ENCODE results near the gene FSTL4. TPM values are rescaled to one million over a fixed set of nuclear protein-coding genes. Genes with fewer than 3 reads are reported as not detected.

Gene FSTL4
- total and polyA plus RNA-seq, 2 of the 4 experiments (the other 2 are of a cell fraction): 0.18 TPM; not detected in 1

DNA sequence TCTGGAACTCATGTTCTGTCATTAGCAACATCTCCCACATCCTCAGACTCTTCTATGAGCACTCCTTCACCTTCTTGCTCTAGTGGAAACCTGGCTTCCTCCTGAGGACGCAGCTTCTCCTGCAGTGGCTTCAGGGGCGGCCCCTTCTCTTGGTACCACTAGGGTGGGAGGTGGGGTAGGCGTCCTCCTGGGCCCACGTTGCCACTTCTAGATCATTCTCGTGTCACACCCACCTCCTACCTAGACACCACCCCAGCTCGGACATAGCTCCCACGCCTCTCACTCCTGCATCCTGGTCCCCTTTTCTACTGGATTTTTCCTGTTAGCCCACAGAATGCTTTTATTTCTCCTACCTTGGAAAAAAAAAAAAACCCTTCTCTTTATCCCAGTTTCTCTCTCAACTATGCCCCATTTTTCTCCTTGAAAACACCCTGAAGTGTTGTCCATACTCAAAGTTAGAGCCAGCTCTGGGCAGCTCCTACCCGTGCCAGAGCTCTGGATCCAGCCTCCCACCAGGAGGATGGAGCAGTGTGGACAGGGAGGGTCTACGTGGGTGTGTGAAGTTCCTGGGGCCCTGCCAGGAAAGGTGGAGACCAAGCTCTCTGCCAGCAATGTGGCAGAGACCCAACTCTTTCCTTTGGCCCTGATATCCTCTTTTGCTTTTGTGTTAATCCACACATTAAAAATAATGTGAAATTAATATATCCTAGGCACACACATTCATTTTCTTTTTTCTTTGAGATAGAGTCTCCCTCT, 381.3 kb downstream of the FSTL4 start:
- Histone ChIP-seq H3K9ac (ENCODE audit: low read depth, low read length) (no peak overlapping the region), H3K4ac (ENCODE audit: low read depth, low read length) (no peak overlapping the region), H2AK5ac (ENCODE audit: low read depth, low read length) (no peak overlapping the region), H3K36me3 (ENCODE audit: control insufficient read depth, insufficient read depth, low read length) (no peaks in the 10 kb centered on the region), H3K4me1 (ENCODE audit: control insufficient read depth, insufficient read depth, low read length) (peaks cover 12% of the 10 kb centered on the region), H3K14ac (replicated peaks; ENCODE audit: low read depth, low read length) (no peak overlapping the region), H3K79me1 (ENCODE audit: low read depth in 1 of 2, low read length in 2 of 2) (no peaks in the 10 kb centered on the region), H3K4me3 (ENCODE audit: insufficient read depth, low read depth, low read length) (no peak overlapping the region), H3K9me3 (ENCODE audit: control insufficient read depth, insufficient read depth, low read length) (no peaks in the 10 kb centered on the region), H3K4me2 (ENCODE audit: low read depth, low read length) (no peak overlapping the region), H3K9me1 (ENCODE audit: insufficient read depth, low read length) (peaks cover 4% of the 10 kb centered on the region; the same call in 1 of the 2 replicates), H3K18ac (ENCODE audit: low read depth, low read length) (no peak overlapping the region), H4K91ac (ENCODE audit: insufficient read depth, low read depth, low read length) (no peak overlapping the region), H4K8ac (ENCODE audit: low read depth in 2 of 2, low read length in 2 of 2) (no peak overlapping the region), H3K27me3 (ENCODE audit: control insufficient read depth, insufficient read depth, low read length) (no peaks in the 10 kb centered on the region), H4K5ac (ENCODE audit: low read depth, low read length) (no peak overlapping the region), H2BK15ac (ENCODE audit: low read depth, low read length) (no peak overlapping the region), H3K23ac (ENCODE audit: low read depth, low read length) (no peak overlapping the region), H2BK5ac (ENCODE audit: low read depth, low read length, poor library complexity, severe bottlenecking) (no peak overlapping the region), H2AFZ (replicated peaks; ENCODE audit: low read length, poor library complexity) (no peak overlapping the region), H2AK9ac (replicated peaks; ENCODE audit: low read depth, low read length, poor library complexity) (no peak overlapping the region), H3K56ac (ENCODE audit: extremely low read depth, insufficient read depth, low read length) (no peak overlapping the region), H2BK120ac (ENCODE audit: low read depth, low read length) (no peak overlapping the region), H2BK20ac (ENCODE audit: low read depth, low read length) (no peak overlapping the region), H4K20me1 (ENCODE audit: insufficient read depth, low read length) (no peaks in the 10 kb centered on the region), H3K27ac (ENCODE audit: insufficient read depth, low read length) (no peak overlapping the region)
- dilution Hi-C loops (cut with HindIII; ENCODE audit: low sequenced_read_pairs, unreplicated experiment) (no loop called here), in situ Hi-C loops (cut with MboI; ENCODE audit: low sequenced_read_pairs) (no loop called here), intact Hi-C loops (cut with micrococcal nuclease) (no loop called here)
- DNase-seq (no peak), ATAC-seq (ENCODE audit: low read depth) (no peak)
- ChIA-PET CTCF (interaction anchor here (0.6 kb wide), 2 partner anchors 30 to 79 kb away, joined by 3 read pairs; no protein-coding TSS in a partner anchor), POLR2A (ENCODE audit: unreplicated experiment) (no interaction called here)
- no peak for TF ChIP-seq MXI1 (IDR thresholded peaks at IDR 0.05; ENCODE audit: borderline replicate concordance, low read depth, low read length)
- no TSS peak for BruUV-seq (replicated peaks)
- WGBS, 2 experiments (ENCODE audit: extremely low coverage in 2 of 2, insufficient read length in 1 of 2): 90% methylated on average over 2 of the region's 9 CpGs; no CpG with 5 or more reads in 1 of the 2 experiments

Data from IMR-90 (cell line).